ENCODE results near the gene PXK.

Gene PXK

GRCh38 chr3:58325525-58325992 is 7.1 kb upstream of the PXK start:
- ChIA-PET CTCF (interaction anchor here (1.7 to 12.9 kb wide), 5 partner anchors 10 to 208 kb away, joined by 4 to 155 read pairs (median 5); no protein-coding TSS in a partner anchor), POLR2A (interaction anchor here (0.6 kb wide), 1 partner anchor 88 kb away, joined by 3 read pairs; no protein-coding TSS in a partner anchor)
- no peak for TF ChIP-seq CTCF (IDR thresholded peaks at IDR 0.05; ENCODE audit: insufficient read depth, low read length, missing control alignments)

GRCh38 chr3:58326267-58326900 is 6.3 kb upstream of the PXK start:
- POLR2A ChIA-PET = no interaction called here
- CTCF ChIA-PET = interaction anchor here (1.0 to 12.9 kb wide), 7 partner anchors 9 to 90 kb away, joined by 3 to 155 read pairs (median 4); partner anchors contain the start of genes HTD2 and RPP14

More at GRCh38 chr3:58325525-58325992, 7.1 kb upstream of the PXK start:
- no peak overlapping the region for H3K4me3 ChIP-seq (ENCODE audit: low read depth, low read length)
- DNase-seq (ENCODE audit: low read depth, low spot score) = no peak

GRCh38 chr3:58329150-58329921 is 3.4 kb upstream of the PXK start:
- POLR2A ChIA-PET = no interaction called here
- no peak for TF ChIP-seq CTCF (IDR thresholded peaks at IDR 0.05; ENCODE audit: insufficient read depth, low read length, missing control alignments)
- CTCF ChIA-PET = interaction anchor here (2.0 to 6.4 kb wide), 4 partner anchors 9 to 86 kb away, joined by 6 to 38 read pairs (median 13); partner anchors contain the start of genes HTD2 and RPP14
- no peak overlapping the region for H3K4me3 ChIP-seq (ENCODE audit: low read depth, low read length)
- DNase-seq (ENCODE audit: low read depth, low spot score) = no peak

More at GRCh38 chr3:58326267-58326900, 6.3 kb upstream of the PXK start:
- H3K4me3 ChIP-seq (ENCODE audit: low read depth, low read length) = no peak overlapping the region
- no peak for DNase-seq (ENCODE audit: low read depth, low spot score)
- no peak for TF ChIP-seq CTCF (IDR thresholded peaks at IDR 0.05; ENCODE audit: insufficient read depth, low read length, missing control alignments)

DNA sequence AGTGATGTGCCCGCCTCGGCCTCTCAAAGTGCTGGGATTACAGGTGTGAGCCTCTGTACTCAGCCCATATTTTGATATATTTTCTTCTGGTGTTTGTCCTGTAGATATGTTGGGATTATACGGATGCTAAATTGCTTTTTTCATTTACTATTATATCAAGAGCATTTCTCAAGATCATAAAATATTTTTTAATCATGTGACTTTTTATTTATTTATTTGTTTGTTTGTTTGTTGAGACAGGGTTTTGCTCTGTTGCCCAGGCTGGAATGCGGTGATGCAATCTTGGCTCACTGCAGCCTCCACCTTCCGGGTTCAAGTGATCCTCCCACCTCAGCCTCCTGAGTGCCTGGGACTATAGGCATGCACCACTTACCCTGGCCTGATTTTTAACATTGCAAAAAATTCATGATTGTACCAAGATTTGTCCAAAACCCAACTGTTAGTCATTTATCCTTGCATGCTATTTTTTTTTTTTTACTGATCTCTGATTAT is 2.7 kb upstream of the PXK start:
- TF ChIP-seq CTCF (IDR thresholded peaks at IDR 0.05; ENCODE audit: insufficient read depth, low read length, missing control alignments) = no peak
- DNase-seq (ENCODE audit: low read depth, low spot score) = no peak
- no peak overlapping the region for H3K4me3 ChIP-seq (ENCODE audit: low read depth, low read length)
- CTCF ChIA-PET = interaction anchor here (0.9 to 6.4 kb wide), 6 partner anchors 9 to 202 kb away, joined by 3 to 38 read pairs (median 6); partner anchors contain the start of genes HTD2 and RPP14
- POLR2A ChIA-PET = no interaction called here

DNA sequence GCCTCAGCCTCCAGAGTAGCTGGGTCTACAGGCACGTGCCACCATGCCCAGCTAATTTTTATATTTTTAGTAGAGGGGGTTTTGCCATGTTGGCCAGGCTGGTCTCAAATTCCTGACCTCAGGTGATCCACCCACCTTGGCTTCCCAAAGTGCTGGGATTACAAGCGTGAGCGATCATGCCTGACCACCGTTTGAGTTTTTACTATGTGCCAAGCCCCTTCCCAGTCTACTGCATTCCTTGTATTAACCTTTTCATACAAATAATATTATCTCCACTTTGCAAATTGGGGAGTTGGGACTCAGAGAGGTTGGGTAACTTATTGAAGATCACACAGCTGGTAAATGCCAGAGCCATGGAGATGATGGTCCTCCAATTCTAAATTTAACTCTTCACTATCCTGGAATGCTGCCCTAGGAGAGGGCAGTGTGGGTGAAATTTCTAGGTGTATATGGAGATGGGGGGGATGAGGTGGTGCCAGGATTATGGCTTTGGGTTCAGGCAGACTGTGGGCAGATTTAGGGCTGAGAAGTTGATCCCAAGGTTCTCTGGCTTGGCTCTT is 1.0 kb upstream of the PXK start:
- no peak for TF ChIP-seq CTCF (IDR thresholded peaks at IDR 0.05; ENCODE audit: insufficient read depth, low read length, missing control alignments)
- H3K4me3 ChIP-seq (ENCODE audit: low read depth, low read length) = no peak overlapping the region
- no peak for DNase-seq (ENCODE audit: low read depth, low spot score)
- ChIA-PET POLR2A (no interaction called here), CTCF (interaction anchor here (1.0 to 6.4 kb wide), 9 partner anchors 9 to 200 kb away, joined by 3 to 38 read pairs (median 5); partner anchors contain the start of genes HTD2 and RPP14)
